HG02571 (cell line): Measurements from ENCODE around the gene VASH2.
"Not testable (repeated sequence)": the region's sequence is repeated elsewhere in the genome, so short reads cannot be mapped to it uniquely, and the experiment has no call there.

Source experiments
- ATAC-seq: cut with Tn5 transposase; IDR thresholded peaks from one replicate; pipeline ENCODE4 v1.9.1; 2021; ENCODE audit warnings: mild to moderate bottlenecking, moderate library complexity; ENCODE audit not compliant: unreplicated experiment

Gene VASH2

DNA sequence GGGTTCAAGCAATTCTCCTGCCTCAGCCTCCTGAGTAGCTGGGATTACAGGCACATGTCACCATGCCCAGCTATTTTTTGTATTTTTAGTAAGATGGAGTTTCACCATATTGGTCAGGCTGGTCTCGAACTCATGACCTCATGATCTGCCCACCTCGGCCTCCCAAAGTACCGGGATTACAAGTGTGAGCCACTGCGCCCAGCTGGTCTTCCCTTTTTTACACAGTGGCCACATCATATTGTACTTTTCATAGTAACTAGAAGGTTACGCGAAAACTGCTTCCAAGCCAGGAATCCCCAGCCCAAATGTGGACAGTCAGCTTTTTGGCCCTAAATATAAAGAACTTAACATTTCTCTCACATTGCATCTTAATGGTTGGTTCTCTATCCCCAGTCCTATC lies 4.2 kb downstream of the VASH2 start:
- ATAC-seq, result no peak

DNA sequence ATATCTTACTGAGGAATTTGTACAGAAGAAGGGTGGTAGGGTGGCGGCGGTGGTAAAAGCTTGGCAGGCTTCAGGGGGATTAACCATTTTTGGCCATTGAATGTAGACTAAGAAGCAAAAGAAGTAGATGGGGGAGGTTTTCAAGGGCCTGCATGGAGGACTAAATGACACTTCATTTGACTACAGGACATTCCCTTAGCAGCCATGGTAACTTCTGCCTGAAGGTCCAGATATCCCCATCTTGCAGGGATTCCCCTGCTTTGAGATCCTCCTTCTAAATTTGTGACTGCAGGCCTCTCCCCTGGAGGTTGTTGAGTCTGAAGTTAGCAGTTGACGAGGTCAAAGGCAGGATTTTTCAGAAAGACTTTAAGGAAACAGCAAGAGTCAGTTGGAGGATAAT lies 4.8 kb downstream of the VASH2 start:
- ATAC-seq, result no peak

DNA sequence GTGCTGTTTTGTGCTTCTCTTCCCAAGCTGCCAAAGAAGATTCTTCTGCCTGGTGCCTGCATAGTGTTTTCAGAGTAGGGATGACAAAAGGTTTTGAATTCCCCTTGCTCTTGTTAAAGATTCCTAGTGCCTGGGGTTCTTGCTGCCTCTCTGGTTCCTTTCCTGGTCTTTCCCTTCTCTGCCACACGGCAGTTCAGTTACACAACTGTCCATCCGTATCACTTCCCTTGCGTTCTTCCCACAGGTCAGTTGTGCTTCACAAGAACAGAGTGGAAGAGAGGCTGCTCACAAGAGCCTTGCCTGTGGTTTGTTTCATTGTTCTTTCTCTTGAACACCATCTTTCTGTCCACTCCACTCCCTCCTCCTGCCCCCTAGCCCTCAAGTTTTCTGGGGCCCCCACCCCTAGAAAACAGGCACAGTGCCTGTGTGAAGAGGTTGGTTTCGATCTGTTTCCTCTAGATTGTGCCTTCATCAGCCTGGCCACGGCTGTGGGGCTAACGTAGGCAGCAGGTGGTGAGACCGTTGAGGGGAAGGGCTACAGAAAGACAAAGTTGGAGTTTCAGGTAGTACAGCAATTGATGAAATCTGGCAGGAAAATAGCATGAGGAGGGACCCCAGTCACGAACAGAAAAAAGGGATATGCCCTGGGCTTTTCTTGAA lies 5.8 kb downstream of the VASH2 start:
- no peak for ATAC-seq

DNA sequence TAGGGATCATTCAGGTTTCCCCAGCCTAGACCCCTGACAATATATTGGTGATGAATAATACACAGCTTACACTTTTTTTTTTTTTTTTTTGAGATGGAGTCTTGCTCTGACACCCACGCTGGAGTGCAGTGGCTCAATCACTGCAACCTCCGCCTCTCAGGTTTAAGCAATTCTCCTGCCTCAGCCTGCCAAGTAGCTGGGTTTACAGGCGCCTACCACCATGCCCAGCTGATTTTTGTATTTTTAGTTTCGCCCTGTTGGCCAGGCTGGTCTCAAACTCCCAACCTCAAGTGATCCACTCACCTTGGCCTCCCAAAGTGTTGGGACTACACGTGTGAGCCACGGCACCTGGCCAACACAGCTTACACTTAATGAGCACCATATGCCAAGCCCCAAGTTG lies 7.2 kb downstream of the VASH2 start:
- no peak for ATAC-seq

DNA sequence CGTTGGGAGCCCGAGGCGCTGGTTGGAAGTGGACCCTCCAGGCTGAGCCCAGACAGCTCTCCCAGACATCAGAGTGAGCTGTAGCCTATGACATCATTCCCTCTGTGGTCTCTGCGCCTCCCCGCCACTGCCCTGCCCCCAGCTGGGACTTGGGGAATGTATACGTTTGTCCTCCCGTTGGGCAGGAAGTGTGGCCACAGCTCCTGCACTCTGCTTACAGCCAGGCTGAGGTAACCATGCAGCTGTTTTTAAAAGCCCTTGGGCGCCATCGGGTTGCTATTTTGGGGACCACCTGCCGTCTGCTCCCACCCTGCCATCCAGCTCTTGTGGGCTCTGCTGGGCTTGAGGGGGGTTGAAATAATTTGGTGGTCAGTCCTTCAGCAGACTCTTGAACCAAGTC lies 7.8 kb downstream of the VASH2 start:
- no peak for ATAC-seq

DNA sequence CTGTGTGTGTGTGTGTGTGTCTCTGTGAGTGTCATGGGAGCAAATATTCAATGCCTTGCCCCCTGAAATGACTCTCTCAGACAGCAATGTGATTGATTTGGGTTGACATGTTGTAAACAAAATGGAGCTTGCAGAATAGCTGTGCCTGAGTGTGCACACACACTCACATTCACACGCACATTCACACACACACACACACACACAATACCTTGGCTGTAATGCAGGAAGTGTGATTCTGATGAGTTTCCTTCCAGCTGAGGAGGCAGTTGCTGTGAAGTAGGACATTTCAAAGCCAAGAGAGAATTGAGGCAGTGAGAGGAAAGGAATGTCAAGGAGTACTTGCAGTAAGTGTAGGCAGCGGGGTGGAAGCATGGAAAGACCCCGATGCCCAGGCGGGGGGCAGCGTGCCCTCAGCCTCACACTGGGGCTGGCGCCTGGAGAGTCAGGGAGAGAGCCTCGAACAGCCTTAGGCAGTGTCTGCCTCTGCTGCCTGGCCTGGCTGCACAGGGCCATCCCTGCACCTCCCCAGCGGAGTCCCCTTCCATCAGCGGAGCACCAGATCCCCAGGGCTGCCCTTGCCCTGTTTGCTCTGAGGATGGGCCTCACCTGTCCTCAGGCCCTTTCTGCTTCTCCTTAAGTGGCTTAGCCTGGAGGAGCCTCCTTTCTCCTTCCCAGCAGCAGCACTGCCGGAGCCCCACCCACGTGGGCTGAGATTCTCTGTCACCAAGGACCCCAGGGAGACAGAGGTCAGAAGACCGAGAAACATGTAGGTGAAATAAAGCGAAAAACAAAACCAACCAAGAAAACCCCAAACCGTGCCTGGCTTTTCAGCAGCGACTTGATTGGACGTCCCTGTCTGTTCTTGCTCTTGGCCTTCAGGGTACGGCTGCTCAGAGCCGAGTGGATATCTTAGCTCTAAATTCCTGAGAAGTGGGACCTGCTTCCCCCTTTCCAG lies 9.2 kb downstream of the VASH2 start:
- ATAC-seq, result peak; percentile 71

DNA sequence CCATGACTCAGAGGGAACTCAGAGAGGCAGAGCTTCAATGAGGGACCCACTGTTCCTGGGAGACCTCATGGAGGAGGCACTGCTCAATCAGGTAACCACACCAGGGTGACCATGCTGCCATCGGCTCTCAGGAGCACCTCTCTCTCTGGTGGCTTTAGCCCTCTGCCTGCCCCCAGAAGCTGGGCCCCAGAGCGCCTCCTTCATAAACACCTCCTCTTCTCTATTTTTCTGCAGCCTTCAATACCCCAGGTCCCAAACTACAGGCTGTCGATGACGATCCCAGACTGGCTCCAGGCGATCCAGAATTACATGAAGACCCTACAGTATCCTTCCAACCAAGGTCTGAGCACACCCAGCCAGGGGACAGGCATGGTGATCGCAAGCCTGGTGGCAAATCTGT lies 10.6 kb downstream of the VASH2 start:
- ATAC-seq, result no peak

DNA sequence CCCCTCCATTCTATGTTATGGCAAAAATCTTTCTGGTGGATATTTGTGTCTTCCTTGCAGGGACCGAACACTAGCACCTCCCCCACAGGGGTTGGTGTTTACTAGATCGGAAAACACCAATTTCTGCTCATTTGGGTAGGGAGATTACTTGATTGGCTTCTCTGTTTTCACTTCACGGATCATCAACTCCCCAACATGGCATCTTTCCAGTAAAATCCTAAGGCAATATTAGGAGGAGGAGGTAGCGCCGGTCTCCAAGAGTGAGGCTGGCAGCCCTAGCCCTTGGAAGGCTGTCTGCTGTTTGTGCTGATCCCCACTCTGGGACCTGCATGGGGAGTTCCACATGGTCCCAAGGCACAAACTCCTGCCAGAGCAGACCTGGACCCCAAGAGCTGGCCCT lies 12.2 kb downstream of the VASH2 start:
- no peak for ATAC-seq

DNA sequence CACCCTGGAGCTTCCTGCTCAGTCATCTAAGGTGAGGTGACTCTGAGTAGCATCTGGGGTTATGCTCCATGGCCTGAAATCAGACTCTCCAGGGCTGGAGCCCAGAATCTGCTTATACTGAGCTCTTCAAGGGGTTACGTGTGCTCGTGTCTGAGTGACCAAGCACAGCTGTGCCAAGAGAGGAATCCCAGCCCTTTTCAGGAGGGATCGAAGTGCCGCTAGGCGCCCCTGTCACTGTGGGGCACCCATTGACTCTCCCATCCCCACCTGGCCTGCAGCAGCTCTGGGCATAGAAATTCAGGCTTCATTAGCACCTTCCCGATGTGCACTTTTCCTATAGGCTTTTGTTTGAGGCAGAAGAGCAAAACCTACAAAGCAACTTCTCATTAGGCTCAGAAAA lies 13.8 kb downstream of the VASH2 start:
- no peak for ATAC-seq

DNA sequence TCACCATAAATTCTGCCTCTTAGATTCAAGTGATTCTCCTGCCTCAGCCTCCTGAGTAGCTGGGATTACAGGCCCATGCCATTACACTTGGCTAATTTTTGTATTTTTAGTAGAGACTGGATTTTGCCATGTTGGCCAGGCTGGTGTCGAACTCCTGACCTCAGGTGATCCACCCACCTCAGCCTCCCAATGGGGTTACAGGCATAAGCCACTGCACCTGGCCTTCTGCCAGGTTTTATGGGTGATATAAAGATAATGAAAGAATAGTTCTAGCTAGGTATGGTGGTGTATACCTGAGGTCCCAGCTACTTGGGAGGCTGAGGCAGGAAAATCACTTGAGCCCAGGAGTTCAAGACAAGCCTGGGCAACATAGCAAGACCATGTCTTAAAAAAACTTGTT lies 14.7 kb downstream of the VASH2 start:
- ATAC-seq, result not testable (repeated sequence)

DNA sequence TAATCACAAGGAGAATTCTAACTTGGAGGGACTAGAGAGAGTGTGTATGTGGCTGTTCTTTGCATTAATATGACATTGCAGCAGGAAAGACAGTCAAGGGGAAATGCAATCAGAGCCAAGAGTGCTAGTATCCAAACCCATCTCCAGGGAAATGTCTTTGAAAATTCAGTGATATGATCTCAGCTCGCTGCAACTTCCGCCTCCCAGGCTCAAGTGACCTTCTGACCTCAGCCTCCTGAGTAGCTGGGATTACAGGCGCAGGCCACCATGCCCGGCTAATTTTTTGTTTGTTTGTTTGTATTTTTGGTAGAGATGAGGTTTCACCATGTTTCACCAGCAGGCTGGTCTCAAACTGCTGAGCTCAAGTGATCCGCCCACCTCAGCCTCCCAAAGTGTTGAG lies 16.3 kb downstream of the VASH2 start:
- ATAC-seq, result no peak

DNA sequence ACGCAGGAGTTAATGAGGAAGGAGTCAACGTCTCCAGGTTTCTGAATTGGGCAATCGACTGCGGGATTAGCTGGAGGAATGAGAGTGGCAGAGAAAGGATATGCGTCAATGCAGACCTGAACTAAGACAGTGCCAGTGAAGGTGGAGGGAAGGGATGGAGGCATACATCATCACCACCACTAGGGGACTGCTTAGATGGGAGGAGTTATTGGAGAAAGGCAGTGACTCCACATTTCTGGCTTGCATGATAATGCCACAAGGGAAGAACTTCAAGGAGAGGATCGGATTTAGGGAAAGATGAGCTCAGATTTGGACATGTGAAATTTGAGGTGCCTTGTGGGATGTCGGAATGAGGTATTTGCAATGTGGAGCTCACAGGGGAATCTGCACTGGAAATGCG lies 17.5 kb downstream of the VASH2 start:
- no peak for ATAC-seq

DNA sequence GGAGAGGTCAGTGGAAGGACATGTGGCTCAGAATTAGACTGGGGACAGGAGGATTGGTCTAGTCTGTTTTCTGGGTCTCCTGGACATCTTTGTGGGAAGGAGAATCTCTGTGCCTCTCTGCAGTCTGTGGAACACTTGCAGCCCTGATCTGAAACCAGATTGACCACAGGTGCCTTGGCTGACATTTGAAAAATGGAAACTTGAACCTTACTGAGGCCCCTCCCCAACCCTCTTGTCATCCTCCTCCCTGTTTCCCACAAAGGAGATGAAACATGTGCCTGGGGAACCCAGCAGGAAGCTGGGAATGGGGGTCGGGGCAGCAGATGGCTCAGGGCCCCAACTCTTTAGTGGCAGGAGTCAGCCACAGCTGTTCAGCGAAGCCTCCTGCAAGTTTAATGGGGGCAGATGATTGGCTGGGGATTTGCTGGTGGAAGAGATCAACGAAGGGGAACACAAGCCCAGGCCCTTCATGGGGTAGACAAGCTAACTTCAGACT lies 18.1 kb downstream of the VASH2 start:
- ATAC-seq, result peak; percentile 66

DNA sequence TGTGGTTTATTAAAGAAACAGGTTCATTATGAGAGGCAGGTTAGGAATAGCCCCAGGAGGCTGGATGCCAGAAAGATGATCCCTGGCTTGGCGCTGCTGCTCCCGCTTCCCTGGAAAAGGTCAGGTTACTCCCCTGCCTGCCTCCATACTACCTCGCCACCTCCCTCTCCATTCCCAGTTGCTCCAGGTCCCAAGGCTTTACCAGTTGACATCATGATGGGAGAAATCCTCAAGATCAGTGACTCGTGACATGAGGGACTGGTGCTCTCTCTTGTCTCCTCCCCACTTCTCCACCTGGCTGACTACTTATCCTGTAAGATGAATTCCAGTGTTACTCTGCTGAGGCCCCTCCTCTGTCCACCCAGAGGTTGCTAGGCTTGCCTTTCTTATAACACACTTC lies 19.7 kb downstream of the VASH2 start:
- no peak for ATAC-seq

DNA sequence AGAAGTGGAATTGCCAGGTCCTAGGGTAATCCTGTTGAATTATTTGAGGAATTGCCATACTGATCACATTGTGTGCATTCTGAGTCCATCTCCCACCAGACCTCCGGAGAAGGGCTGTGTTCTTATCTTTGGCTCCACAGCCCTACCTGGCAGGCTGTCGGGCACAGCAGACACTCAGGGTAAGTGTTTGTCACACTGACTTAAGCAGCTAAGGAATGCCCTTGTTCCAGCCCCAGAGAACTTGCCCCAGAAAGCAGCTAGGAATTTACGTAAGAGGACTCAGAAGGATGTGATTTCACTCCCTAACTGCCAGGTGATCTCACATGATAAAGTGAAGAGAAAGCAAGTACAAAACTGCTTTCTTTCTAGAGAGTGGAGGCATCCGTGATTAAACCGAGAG lies 21.0 kb downstream of the VASH2 start:
- no peak for ATAC-seq

DNA sequence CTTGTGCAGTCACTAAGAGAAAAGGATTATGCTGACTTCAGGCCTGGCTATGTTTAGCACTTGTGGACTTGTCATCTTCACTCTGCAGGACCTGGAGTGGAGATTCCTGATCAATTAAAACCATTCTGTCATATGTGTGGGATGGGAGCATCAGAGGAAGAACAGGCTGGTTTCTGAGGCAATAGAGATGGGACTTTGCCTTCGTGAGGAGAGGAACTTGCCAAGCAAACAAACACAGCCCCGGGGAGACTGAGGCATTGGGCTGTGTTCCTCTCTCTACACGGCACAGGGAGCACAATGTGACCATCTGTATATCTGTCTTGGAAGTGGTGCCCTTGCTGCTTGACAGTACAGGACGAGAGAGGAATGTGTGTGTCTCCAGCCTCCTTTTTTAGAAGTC lies 23.1 kb downstream of the VASH2 start:
- ATAC-seq, result no peak

DNA sequence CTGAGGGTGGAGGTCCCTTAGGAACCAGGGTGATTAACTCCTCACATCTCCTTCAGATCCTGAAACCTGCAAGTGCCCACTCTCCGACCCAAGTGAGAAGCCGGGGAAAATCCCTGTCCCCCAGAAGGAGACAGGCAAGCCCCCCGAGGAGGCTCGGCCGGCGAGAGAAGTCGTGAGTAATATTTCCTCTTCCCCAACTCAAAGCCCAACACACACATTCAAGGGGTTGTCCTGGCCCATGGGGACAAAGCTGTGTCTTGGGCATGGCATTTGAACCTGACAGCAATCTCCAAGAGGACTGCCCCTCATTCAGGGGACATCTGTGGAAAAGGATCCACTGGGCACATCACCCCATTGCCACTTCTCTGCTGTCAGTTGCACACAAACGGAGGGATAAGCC lies 23.6 kb downstream of the VASH2 start:
- ATAC-seq, result no peak

DNA sequence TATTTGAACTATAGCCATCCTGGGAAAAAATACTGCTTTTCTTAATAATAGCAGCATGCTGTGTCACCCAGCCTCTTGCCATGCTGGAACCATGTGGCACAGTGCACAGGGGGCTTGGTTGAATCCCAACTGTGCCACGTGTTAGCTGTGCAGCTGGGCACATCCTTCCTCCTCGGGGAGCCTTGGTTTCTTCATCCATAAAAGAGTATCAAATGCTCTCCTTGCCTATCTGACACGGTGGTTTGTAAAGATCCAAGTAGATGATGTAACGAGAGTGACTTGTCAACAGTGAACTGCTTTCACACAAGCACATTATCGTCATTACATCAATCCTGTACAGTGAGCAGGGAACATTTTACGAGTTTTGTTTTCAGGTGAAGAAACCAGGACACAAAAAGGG lies 24.4 kb downstream of the VASH2 start:
- no peak for ATAC-seq

DNA sequence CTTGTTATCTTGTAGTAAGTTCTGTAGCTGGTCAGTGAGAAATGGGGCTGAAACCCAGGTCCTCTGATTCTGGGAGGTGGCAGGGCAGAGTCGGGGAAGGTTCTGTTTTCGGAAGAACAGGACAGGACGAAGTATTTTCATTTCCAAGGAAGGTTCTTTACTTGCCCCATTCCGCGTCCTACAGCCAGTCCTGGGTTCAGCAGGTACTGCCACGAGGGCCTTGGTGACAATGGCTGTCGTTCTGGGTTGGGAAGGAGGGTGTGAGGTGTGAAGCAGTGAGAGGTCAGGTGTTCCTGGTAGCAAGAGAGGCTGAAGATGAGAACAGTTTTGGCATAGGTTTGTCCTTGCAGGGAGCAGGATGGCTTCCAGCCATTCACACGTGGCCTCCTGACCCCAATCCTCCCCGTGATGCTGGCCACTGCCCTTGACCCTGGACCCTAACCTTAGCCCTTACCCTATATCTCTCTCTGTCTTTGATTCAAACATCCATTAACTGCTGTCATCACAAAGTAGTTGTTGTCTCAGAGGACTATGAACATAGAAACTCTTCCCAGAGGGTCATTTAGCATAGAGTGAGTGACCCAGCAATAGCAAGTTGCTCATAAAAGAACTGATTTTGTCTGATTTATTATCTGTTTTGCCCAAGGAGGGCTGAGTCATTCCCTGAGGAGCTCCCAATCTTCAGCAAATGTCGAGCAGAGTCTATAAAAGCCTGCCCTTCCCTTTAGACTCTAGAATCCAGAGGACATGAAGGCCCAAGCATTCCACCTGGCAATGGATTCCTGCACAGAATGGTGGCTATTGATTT lies 25.0 kb downstream of the VASH2 start:
- ATAC-seq, result no peak

DNA sequence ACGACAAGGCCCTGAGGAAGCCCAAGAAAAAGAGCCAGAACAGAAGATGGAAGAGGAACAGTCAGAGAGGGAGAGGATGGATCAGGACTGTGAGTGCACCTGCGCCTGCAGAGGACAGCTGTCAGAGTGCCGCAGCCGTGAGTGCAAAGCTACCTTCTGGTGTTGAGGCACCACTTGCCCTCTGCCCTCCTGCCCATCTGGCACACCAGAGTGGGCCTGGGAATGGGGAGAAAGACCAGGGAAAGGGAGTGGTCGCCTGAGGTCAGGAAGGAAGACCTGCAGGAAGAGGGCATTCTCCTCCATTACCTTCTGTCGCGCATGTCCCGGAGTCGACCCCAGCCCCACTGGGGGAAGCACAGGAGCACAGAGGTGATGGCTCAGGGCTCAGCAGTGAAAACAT lies 26.2 kb downstream of the VASH2 start:
- ATAC-seq, result no peak
